Ovary (tissue), 9 donors: Measurements from ENCODE around the gene DCLK3. TPM values are rescaled to one million over a fixed set of nuclear protein-coding genes. Genes with fewer than 3 reads are reported as not detected.
A peak's percentile ranks its signal among the peaks of the same experiment; 100 is the strongest.

Source experiments
- DNase-seq, 5 donors: peaks; one replicate each; pipeline ENCODE4 v3.0.0-alpha.2; 2019 to 2020
- H3K27ac ChIP-seq, 2 donors: fragments of 200-600 bp; one replicate each; pipeline versions ENCODE4 v1.5.1 to v1.8.0; 2019 to 2022
- H3K27me3 ChIP-seq: fragments of 200-600 bp; one replicate; pipeline ENCODE4 v1.8.0; 2022
- H3K36me3 ChIP-seq: fragments of 200-600 bp; sonication (generic); one replicate; pipeline ENCODE4 v1.5.1; 2019
- H3K4me1 ChIP-seq: one replicate; pipeline ENCODE4 v1.8.1; 2013; ENCODE audit warnings: mild to moderate bottlenecking, moderate library complexity; ENCODE audit not compliant: insufficient read depth
- H3K4me3 ChIP-seq: fragments of 200-600 bp; sonication (generic); one replicate; pipeline ENCODE4 v1.5.1; 2017
- H3K9me3 ChIP-seq, 2 donors: fragments of 200-600 bp in 1 of 2; sonication (generic) in 1 of 2; one replicate each; pipeline versions ENCODE4 v1.5.1 to v1.8.1; 2013 to 2019; ENCODE audit warnings: mild to moderate bottlenecking in 1 of 2, moderate library complexity in 1 of 2
- CTCF ChIP-seq, 3 donors: fragments of 450-650 bp in 2 of 3; fragments of 200-600 bp in 1 of 3; IDR thresholded peaks; one replicate each; pipeline versions ENCODE4 v1.5.1 to v1.8.0; 2016 to 2022; ENCODE audit warnings: antibody characterized with exemption in 3 of 3, mild to moderate bottlenecking in 1 of 3
- EP300 ChIP-seq: sonication (generic); formaldehyde crosslinking; IDR thresholded peaks from one replicate; pipeline ENCODE4 v1.6.1; 2017; ENCODE audit warnings: antibody characterized with exemption
- POLR2A ChIP-seq: fragments of 450-650 bp; IDR thresholded peaks from one replicate; pipeline ENCODE4 v1.6.1; 2017; ENCODE audit warnings: antibody characterized with exemption, mild to moderate bottlenecking, moderate library complexity
- WGBS, 3 donors: extraction: QIAGEN DNeasy Blood & Tissue Kit in 1 of 3; methylation state at CpG; one replicate each; pipeline versions ENCODE4 v1.1.5 to v1.1.7; 2013 to 2017; 5-methylcytosine and 5-hydroxymethylcytosine counted together
- intact Hi-C, 4 donors: fragments of 100-400 bp; cut with DNase I; formaldehyde crosslinking; loops; one replicate each; pipeline versions ENCODE4 v1.11.0 to v1.15.1; 2022 to 2023
- polyA plus RNA-seq, 2 donors: library from polyadenylated mRNA; stranded (reverse); fragments of 200-250 nt in 1 of 2; fragments of 350-450 nt in 1 of 2; fragmentation: Illumina TruSeq in 1 of 2; extraction: RNeasy Lipid Tissue Mini Kit (QIAGEN cat#74804) in 1 of 2; gene quantifications; one replicate each; pipeline ENCODE4 v1.2.3, GENCODE V29; 2013 to 2014
- total RNA-seq, 7 donors: library from RNA; depleted of rRNA in 2 of 7; stranded (reverse); fragments of >200 nt in 2 of 7; fragmentation: NEBNext Ultra II Directional in 3 of 7; extraction: Animal tissue kit (Norgen Biotek cat#: 25700) in 3 of 7; gene quantifications; one replicate each; pipeline versions ENCODE4 v1.1.0 to v1.2.4, GENCODE V29; 2016 to 2023
- donor health status: DM: no; HTN: no; CAD: no; lungs with moderate emphysema.
- donor health status: DM: no; HTN: no; CAD: no.
- donor health status: Bipolar disorder and iron deficiency.
- donor health status: DM: yes; HTN: yes; CAD: no.
- donor health status: DM: no; HTN: no; CAD: no.
- donor health status: DM: yes; HTN: yes; CAD: no.

The DCLK3 gene
- total and polyA plus RNA-seq, 9 donors: under 0.01 to 0.12 (median 0.05) TPM; not detected in 4

GRCh38 chr3:36733162-36733696 is 31.1 kb downstream of the DCLK3 start:
- Histone ChIP-seq H3K36me3 (no peaks in the 10 kb centered on the region), H3K9me3 (no peaks in the 10 kb centered on the region), H3K27ac (no peak overlapping the region), H3K4me1 (no peaks in the 10 kb centered on the region), H3K27me3 (no peaks in the 10 kb centered on the region), H3K4me3 (no peak overlapping the region)
- intact Hi-C loops: loop anchor here in 2 of 4 donors (10.0 kb wide), 3 partner anchors 132 to 492 kb away; no protein-coding TSS in a partner anchor
- DNase-seq: no peak
- 66 to 76% (median 71%) methylated on average over 1 of the region's 1 CpG for WGBS, 3 donors
- no peak for TF ChIP-seq EP300
- TF ChIP-seq POLR2A: no peak
- TF ChIP-seq CTCF (IDR thresholded peaks at IDR 0.05): no peak

- TF ChIP-seq POLR2A (no peak), CTCF (IDR thresholded peaks at IDR 0.05) (no peak), EP300 (no peak)
- no peaks in the 10 kb centered on the region for H3K4me1 ChIP-seq
- H3K36me3 ChIP-seq: no peaks in the 10 kb centered on the region
- no peak overlapping the region for H3K4me3 ChIP-seq
- 83 to 89% (median 84%) methylated on average over 3 of the region's 3 CpGs for WGBS, 3 donors
- H3K27me3 ChIP-seq: no peaks in the 10 kb centered on the region
- no peaks in the 10 kb centered on the region for H3K9me3 ChIP-seq
- H3K27ac ChIP-seq: no peak overlapping the region
- intact Hi-C loops: loop anchor here in 2 of 4 donors (10.0 kb wide), 3 partner anchors 134 to 494 kb away; no protein-coding TSS in a partner anchor
- no peak for DNase-seq
Observed at GRCh38 chr3:36730966-36731365, 33.4 kb downstream of the DCLK3 start.

- Histone ChIP-seq H3K4me1 (no peaks in the 10 kb centered on the region), H3K36me3 (no peaks in the 10 kb centered on the region), H3K9me3 (no peaks in the 10 kb centered on the region), H3K4me3 (no peak overlapping the region), H3K27me3 (no peaks in the 10 kb centered on the region), H3K27ac (no peak overlapping the region)
- no peak for TF ChIP-seq EP300
- peak; percentile 41 to 62 (median 49) for TF ChIP-seq CTCF (IDR thresholded peaks at IDR 0.05)
- TF ChIP-seq POLR2A: no peak
- no peak for DNase-seq
- intact Hi-C loops: loop anchor here in 3 of 4 donors (5.0 to 10.0 kb wide), 6 partner anchors 135 to 495 kb away; no protein-coding TSS in a partner anchor
- WGBS, 3 donors: 36 to 41% (median 36%) methylated on average over 9 of the region's 9 CpGs
Observed at GRCh38 chr3:36729204-36730056, 34.9 kb downstream of the DCLK3 start.

GRCh38 chr3:36714343-36715086 is 49.8 kb downstream of the DCLK3 start:
- Histone ChIP-seq H3K27me3 (no peaks in the 10 kb centered on the region), H3K9me3 (no peaks in the 10 kb centered on the region), H3K4me3 (no peak overlapping the region), H3K4me1 (no peaks in the 10 kb centered on the region), H3K27ac (no peak overlapping the region), H3K36me3 (no peaks in the 10 kb centered on the region)
- intact Hi-C loops: no loop called here
- TF ChIP-seq CTCF (IDR thresholded peaks at IDR 0.05) (no peak), EP300 (no peak), POLR2A (no peak)
- DNase-seq: no peak
- WGBS, 3 donors: 40 to 47% (median 41%) methylated on average over 5 of the region's 5 CpGs
